AG04449 (cell line): ENCODE data around the gene DDX60.

Experiments used
- CTCF ChIA-PET: fragments of 350-600 bp; formaldehyde crosslinking; extraction: SDS; loops from one replicate; lab custom pipeline; 2021; ENCODE audit warnings: antibody characterized with exemption; lab: Yijun Ruan, JAX
- POLR2A ChIA-PET: fragments of 400-600, 350-600 bp; formaldehyde crosslinking; extraction: SDS; loops from one replicate; lab custom pipeline; 2020; ENCODE audit warnings: antibody characterized with exemption, inconsistent platforms; lab: Yijun Ruan, JAX
- DNase-seq: peaks from one replicate; pipeline ENCODE4 v3.0.0-alpha.2; 2010; ENCODE audit warnings: low read depth, low spot score
- H3K4me3 ChIP-seq: 2 replicates; pipeline ENCODE4 v1.5.1; 2011; ENCODE audit warnings: low read depth, mild to moderate bottlenecking, control low read depth, low read length
- TF ChIP-seq, protein P1 (sequence below): IDR thresholded peaks from one replicate; pipeline ENCODE4 v1.5.1; 2011; ENCODE audit warnings: mild to moderate bottlenecking, moderate library complexity, low read length, control low read depth, inconsistent platforms; ENCODE audit not compliant: insufficient read depth; ENCODE audit errors: missing control alignments

DDX60 gene, protein sequence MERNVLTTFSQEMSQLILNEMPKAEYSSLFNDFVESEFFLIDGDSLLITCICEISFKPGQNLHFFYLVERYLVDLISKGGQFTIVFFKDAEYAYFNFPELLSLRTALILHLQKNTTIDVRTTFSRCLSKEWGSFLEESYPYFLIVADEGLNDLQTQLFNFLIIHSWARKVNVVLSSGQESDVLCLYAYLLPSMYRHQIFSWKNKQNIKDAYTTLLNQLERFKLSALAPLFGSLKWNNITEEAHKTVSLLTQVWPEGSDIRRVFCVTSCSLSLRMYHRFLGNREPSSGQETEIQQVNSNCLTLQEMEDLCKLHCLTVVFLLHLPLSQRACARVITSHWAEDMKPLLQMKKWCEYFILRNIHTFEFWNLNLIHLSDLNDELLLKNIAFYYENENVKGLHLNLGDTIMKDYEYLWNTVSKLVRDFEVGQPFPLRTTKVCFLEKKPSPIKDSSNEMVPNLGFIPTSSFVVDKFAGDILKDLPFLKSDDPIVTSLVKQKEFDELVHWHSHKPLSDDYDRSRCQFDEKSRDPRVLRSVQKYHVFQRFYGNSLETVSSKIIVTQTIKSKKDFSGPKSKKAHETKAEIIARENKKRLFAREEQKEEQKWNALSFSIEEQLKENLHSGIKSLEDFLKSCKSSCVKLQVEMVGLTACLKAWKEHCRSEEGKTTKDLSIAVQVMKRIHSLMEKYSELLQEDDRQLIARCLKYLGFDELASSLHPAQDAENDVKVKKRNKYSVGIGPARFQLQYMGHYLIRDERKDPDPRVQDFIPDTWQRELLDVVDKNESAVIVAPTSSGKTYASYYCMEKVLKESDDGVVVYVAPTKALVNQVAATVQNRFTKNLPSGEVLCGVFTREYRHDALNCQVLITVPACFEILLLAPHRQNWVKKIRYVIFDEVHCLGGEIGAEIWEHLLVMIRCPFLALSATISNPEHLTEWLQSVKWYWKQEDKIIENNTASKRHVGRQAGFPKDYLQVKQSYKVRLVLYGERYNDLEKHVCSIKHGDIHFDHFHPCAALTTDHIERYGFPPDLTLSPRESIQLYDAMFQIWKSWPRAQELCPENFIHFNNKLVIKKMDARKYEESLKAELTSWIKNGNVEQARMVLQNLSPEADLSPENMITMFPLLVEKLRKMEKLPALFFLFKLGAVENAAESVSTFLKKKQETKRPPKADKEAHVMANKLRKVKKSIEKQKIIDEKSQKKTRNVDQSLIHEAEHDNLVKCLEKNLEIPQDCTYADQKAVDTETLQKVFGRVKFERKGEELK (N-terminal part only)

DNA sequence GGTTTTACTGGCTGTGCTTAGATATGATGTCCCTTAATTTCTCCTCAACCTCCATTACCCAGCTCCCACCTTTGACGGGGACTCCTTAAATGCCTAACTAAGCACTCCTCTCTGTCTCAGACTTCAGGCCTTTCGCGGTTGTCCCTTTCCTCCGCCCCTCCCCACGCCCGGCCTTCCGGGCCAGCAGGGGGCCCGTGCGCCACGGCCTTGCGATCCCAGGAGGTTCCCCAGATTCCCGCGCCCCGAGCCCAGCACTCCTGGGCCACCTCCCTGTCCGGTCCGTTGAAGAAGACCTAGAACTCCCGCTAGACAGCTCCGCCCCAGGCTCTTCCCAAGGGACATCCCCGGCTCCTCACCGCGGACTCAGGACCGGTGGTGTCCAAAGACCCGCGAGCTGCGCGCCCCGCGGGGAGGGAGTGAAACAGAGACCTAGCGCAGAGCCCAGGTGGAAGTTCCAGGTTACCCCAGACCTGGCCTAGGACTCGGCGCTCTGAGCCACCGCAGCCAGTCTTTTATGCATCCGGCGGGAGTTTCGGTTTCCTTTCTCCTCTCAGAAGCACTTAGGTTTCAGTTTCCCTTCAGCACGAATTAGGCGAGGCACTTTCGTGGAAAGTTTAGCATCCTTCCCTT, at the start of gene DDX60:
DDX60 (minus strand) TSS at position 487 of the 630 bp plus-strand sequence. CDS start 7,493 bp downstream, outside the sequence.
- ChIA-PET CTCF (interaction anchor here (0.6 to 1.6 kb wide), 10 partner anchors 9 to 605 kb away, joined by 3 to 8 read pairs (median 4); no protein-coding TSS in a partner anchor), POLR2A (no interaction called here)
- no peak for DNase-seq
- H3K4me3 ChIP-seq = peak within 1 kb of the TSS; percentile 75
- TF ChIP-seq, protein P1, sequence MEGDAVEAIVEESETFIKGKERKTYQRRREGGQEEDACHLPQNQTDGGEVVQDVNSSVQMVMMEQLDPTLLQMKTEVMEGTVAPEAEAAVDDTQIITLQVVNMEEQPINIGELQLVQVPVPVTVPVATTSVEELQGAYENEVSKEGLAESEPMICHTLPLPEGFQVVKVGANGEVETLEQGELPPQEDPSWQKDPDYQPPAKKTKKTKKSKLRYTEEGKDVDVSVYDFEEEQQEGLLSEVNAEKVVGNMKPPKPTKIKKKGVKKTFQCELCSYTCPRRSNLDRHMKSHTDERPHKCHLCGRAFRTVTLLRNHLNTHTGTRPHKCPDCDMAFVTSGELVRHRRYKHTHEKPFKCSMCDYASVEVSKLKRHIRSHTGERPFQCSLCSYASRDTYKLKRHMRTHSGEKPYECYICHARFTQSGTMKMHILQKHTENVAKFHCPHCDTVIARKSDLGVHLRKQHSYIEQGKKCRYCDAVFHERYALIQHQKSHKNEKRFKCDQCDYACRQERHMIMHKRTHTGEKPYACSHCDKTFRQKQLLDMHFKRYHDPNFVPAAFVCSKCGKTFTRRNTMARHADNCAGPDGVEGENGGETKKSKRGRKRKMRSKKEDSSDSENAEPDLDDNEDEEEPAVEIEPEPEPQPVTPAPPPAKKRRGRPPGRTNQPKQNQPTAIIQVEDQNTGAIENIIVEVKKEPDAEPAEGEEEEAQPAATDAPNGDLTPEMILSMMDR = peak; percentile 75

DNA sequence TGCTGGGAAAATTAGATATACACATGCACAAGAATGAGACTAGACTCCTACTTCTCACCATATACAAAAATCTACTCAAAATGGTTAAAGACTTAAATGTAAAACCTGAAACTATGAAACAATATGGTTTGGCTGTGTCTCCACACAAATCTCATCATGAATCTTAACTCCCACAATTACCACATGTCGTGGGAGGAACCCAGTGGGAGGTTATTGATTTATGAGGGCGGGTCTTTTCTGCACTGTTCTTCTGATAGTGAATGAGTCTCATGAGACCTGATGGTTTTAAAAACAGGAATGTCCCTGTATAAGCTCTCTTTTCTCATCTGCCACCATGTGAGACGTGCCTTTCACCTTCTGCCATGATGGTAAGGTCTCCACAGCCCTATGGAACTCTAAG, 48.5 kb upstream of the DDX60 start:
- CTCF ChIA-PET = no interaction called here
- POLR2A ChIA-PET = no interaction called here
- TF ChIP-seq, protein P1 = no peak
- DNase-seq = no peak
- no peak overlapping the region for H3K4me3 ChIP-seq

DNA sequence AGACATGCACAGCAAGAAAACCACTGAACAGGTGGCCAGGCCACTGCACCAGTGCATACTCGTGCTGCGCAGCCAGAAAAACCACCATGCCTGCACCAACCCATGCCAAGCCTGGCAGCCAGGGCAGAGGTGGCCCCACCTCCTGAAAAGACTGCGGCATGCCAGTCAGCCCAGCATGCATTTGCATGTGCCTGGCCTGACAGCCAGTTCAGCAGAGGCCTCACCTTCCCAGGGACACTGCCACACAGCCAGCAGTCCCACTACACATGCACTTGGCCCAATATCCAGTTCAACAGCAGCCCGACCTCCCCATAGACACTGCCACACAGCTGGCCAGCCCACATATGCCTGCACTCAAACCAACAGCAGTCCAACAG, 43.5 kb upstream of the DDX60 start:
- POLR2A ChIA-PET = no interaction called here
- TF ChIP-seq, protein P1 = no peak
- CTCF ChIA-PET = no interaction called here
- H3K4me3 ChIP-seq = no peak overlapping the region
- DNase-seq = no peak

DNA sequence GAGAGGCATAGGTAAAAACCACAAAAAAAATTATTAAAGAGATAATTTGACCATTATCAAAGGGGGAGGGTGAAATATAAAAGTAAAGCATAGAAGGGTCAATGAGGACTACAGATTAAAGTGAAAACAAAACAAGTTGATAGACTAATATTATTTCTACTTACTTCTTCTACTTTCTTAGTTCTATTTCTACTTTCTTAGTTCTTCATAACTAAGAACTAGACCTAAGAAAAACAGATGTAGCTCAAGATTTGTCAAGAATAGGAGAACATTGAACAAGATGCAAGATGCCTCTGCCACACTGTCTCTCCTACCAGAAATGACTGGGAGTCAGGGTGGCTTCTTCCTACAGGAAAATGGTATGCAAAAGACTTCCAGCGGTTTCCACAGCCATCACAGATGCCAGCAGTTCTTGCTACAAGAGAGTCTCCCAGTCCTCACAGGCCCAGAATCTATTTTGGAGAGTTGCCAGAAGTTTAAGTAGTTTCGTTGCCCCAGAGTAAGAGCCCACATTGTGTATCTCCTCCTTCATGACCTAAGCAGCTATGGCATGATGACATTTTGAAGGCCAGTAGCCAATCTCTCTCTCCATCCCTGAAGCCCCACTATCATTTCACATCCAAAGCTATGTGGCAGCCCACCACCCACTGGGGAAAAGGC, 42.9 kb upstream of the DDX60 start:
- TF ChIP-seq, protein P1 = no peak
- POLR2A ChIA-PET = no interaction called here
- no peak for DNase-seq
- H3K4me3 ChIP-seq = no peak overlapping the region
- CTCF ChIA-PET = interaction anchor here (0.7 kb wide), 1 partner anchor 37 kb away, joined by 3 read pairs; no protein-coding TSS in a partner anchor

DNA sequence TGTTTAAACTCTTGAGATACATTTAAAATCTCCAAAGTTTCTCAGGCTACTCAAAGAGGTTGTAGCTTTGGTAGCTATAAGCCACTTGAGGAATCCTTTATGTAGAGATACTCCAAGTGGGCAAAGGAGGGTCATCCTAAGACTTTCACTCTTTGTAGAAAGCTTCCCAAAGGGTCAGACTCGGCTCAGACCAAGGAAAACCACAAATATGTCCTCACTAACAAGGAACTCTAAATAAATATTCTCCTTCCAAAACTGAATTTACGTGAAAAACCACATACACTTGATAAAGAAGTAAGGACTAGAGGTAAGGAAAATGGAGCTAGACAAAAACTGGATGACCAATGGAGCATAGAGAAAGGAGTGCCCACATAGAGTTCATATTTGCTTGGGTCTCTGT, 41.7 kb upstream of the DDX60 start:
- H3K4me3 ChIP-seq = no peak overlapping the region
- POLR2A ChIA-PET = no interaction called here
- TF ChIP-seq, protein P1 = no peak
- CTCF ChIA-PET = no interaction called here
- DNase-seq = no peak
